Activated CD8-positive, alpha-beta T cell treated with anti-CD3 and anti-CD28 coated beads for 36 hours (primary cell): Measurements from ENCODE around the gene KLHL13. TPM values are rescaled to one million over a fixed set of nuclear protein-coding genes. Genes with fewer than 3 reads are reported as not detected.

Experiments
- ATAC-seq: fragments of 200-7000 bp; cut with Tn5 transposase; one replicate; pipeline ENCODE4 v1.10.0; 2021; ENCODE audit warnings: mild to moderate bottlenecking, moderate library complexity
- CTCF ChIA-PET: fragments of 350-600 bp; sonication (Branson Sonifier 250); formaldehyde crosslinking; loops from one replicate; lab custom pipeline; 2021; ENCODE audit warnings: antibody characterized with exemption; lab: Charles Lee
- POLR2A ChIA-PET: fragments of 350-600 bp; sonication (Branson Sonifier 250); formaldehyde crosslinking; loops from one replicate; lab custom pipeline; 2021; ENCODE audit warnings: antibody characterized with exemption; lab: Charles Lee
- DNase-seq: peaks from one replicate; pipeline ENCODE4 v3.0.0-alpha.2; 2020
- H3K27ac Mint-ChIP-seq: one replicate; pipeline ENCODE4 v1.8.0; 2021; ENCODE audit warnings: mild to moderate bottlenecking, mixed read lengths
- H3K27me3 Mint-ChIP-seq: one replicate; pipeline ENCODE4 v1.8.0; 2021; ENCODE audit warnings: mixed read lengths
- H3K36me3 Mint-ChIP-seq: one replicate; pipeline ENCODE4 v1.8.0; 2021; ENCODE audit warnings: low read depth, mixed read lengths
- H3K4me1 Mint-ChIP-seq: one replicate; pipeline ENCODE4 v1.8.0; 2021; ENCODE audit warnings: low read depth, mixed read lengths
- H3K4me3 Mint-ChIP-seq: one replicate; pipeline ENCODE4 v1.8.0; 2021; ENCODE audit warnings: mild to moderate bottlenecking, moderate library complexity, mixed read lengths
- H3K9me3 Mint-ChIP-seq: one replicate; pipeline ENCODE4 v1.8.0; 2021; ENCODE audit warnings: mixed read lengths
- intact Hi-C: fragments of 100-400 bp; cut with micrococcal nuclease; formaldehyde crosslinking; loops from one replicate; pipeline ENCODE4 v1.10.0; 2022
- total RNA-seq, 2 experiments: library from RNA; stranded (reverse); gene quantifications; one replicate each; pipeline ENCODE4 v1.2.3, GENCODE V29; 2021
- TF ChIP-seq, protein P1 (sequence below): fragments of 200-600 bp; IDR thresholded peaks from one replicate; pipeline ENCODE4 v1.8.0; 2022; ENCODE audit warnings: antibody characterized with exemption, mild to moderate bottlenecking

The KLHL13 gene
- total RNA-seq, 2 experiments from 2014 or later, result 2.2 to 2.8 TPM

DNA sequence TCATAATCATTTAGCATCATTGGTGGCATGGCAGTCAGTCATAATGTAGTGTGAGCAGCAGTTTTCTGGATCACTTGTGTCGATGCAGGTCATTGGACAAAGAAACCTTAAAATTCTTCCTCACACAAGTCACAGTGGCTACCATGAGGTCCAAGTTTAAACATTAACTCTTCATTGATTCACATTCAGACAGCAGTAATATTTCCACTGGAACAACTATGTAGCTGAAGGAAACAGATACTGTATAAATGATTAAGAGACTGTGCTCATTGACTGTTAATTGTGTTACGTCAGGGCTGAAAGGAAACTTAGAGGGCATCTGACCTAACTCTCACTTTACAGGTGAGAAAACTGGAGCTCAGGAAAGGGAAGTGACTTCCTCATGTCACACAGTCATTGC lies 261.8 kb downstream of the KLHL13 start:
- ATAC-seq, result no peak
- ChIA-PET POLR2A (no interaction called here), CTCF (no interaction called here)
- TF ChIP-seq, protein P1, sequence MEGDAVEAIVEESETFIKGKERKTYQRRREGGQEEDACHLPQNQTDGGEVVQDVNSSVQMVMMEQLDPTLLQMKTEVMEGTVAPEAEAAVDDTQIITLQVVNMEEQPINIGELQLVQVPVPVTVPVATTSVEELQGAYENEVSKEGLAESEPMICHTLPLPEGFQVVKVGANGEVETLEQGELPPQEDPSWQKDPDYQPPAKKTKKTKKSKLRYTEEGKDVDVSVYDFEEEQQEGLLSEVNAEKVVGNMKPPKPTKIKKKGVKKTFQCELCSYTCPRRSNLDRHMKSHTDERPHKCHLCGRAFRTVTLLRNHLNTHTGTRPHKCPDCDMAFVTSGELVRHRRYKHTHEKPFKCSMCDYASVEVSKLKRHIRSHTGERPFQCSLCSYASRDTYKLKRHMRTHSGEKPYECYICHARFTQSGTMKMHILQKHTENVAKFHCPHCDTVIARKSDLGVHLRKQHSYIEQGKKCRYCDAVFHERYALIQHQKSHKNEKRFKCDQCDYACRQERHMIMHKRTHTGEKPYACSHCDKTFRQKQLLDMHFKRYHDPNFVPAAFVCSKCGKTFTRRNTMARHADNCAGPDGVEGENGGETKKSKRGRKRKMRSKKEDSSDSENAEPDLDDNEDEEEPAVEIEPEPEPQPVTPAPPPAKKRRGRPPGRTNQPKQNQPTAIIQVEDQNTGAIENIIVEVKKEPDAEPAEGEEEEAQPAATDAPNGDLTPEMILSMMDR, result no peak
- H3K36me3 Mint-ChIP-seq, result no peaks in the 10 kb centered on the region
- H3K27me3 Mint-ChIP-seq, result no peaks in the 10 kb centered on the region
- no peak overlapping the region for H3K4me3 Mint-ChIP-seq
- no peak for DNase-seq
- H3K27ac Mint-ChIP-seq, result no peak overlapping the region
- intact Hi-C loops, result no loop called here
- H3K9me3 Mint-ChIP-seq, result no peaks in the 10 kb centered on the region
- H3K4me1 Mint-ChIP-seq, result no peaks in the 10 kb centered on the region

DNA sequence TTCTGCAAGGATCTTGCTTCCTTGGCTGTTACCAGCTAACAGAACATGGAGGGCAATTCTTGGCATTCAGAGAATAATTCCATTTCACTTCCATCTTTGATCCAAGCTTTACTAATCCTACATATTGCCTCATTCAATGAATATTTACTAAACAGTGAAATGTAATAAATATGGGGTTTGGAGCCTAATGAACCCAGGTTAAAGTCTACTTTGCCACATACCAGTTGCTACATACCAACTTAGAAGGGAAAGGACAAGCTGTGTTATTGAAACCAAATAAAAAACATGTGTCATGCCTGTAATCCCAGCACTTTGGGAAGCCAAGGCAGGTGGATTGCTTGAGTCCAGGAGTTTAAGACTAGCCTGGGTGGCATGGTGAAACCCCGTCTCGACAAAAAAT lies 265.6 kb downstream of the KLHL13 start:
- DNase-seq, result no peak
- Mint-ChIP-seq H3K4me1 (no peaks in the 10 kb centered on the region), H3K36me3 (no peaks in the 10 kb centered on the region), H3K27ac (no peak overlapping the region), H3K4me3 (no peak overlapping the region), H3K9me3 (no peaks in the 10 kb centered on the region), H3K27me3 (no peaks in the 10 kb centered on the region)
- TF ChIP-seq, protein P1, result no peak
- no peak for ATAC-seq
- CTCF ChIA-PET, result no interaction called here
- POLR2A ChIA-PET, result no interaction called here
- intact Hi-C loops, result no loop called here

Other genes with a start within 250 kb of the KLHL13 start
- gene WDR44, start 229.3 kb upstream of the KLHL13 start, total RNA-seq, result 10 to 100 TPM in 1 of 2 experiments, 1 to 10 TPM in 1; 9.9 to 10.2 TPM